H1 (cell line): ENCODE measurements around the gene PIANP. TPM values are rescaled to one million over a fixed set of nuclear protein-coding genes. Genes with fewer than 3 reads are reported as not detected.

Experiments used
- CTCF ChIA-PET: fragments of 300-600 bp; sonication (Branson Sonifier 250); formaldehyde crosslinking; loops from one replicate; lab custom pipeline; 2021; ENCODE audit not compliant: partially characterized antibody; lab: Charles Lee
- POLR2A ChIA-PET: fragments of 300-600 bp; sonication (Branson Sonifier 250); formaldehyde crosslinking; loops from one replicate; lab custom pipeline; 2021; ENCODE audit warnings: inconsistent platforms; ENCODE audit not compliant: partially characterized antibody; lab: Charles Lee
- DNase-seq, 2 experiments: peaks; one replicate each; pipeline versions ENCODE4 v3.0.0 to v3.0.0-alpha.2; 2010 to 2022; ENCODE audit warnings: low spot score in 2 of 2, low read depth in 1 of 2, mixed read lengths in 1 of 2
- FAIRE-seq: peaks from 2 replicates; lab custom pipeline; 2011; peaks lifted over from hg19 to GRCh38; lab: Jason Lieb, UNC
- H2AFZ ChIP-seq: 2 replicates; pipeline ENCODE4 v1.8.1; 2012; ENCODE audit warnings: low read length, inconsistent platforms
- H2AK5ac ChIP-seq: 2 replicates; pipeline ENCODE4 v1.6.1; 2013; ENCODE audit warnings: low read depth, low read length
- H2BK120ac ChIP-seq: replicated peaks from 2 replicates; pipeline ENCODE3; 2013; ENCODE audit warnings: low read depth, low read length, inconsistent platforms
- H2BK12ac ChIP-seq: 2 replicates; pipeline ENCODE4 v1.6.1; 2013; ENCODE audit warnings: low read depth, low read length
- H2BK15ac ChIP-seq: 2 replicates; pipeline ENCODE4 v1.6.1; 2013; ENCODE audit warnings: low read length
- H2BK20ac ChIP-seq: 2 replicates; pipeline ENCODE4 v1.6.1; 2013; ENCODE audit warnings: low read length
- H2BK5ac ChIP-seq: 2 replicates; pipeline ENCODE4 v1.6.1; 2013; ENCODE audit warnings: low read depth, low read length
- H3K14ac ChIP-seq: 2 replicates; pipeline ENCODE4 v1.6.1; 2013; ENCODE audit warnings: inconsistent platforms; ENCODE audit not compliant: insufficient read length
- H3K18ac ChIP-seq: 2 replicates; pipeline ENCODE4 v1.6.1; 2013; ENCODE audit warnings: low read length; ENCODE audit errors: extremely low read depth
- H3K23ac ChIP-seq: 2 replicates; pipeline ENCODE4 v1.6.1; 2013; ENCODE audit warnings: inconsistent platforms; ENCODE audit not compliant: insufficient read length
- H3K23me2 ChIP-seq: 2 replicates; pipeline ENCODE4 v1.6.1; 2013; ENCODE audit warnings: low read depth, low read length
- H3K27ac ChIP-seq: 2 replicates; pipeline ENCODE4 v1.6.1; 2011; ENCODE audit warnings: low read depth, low read length, inconsistent platforms
- H3K27me3 ChIP-seq, 4 experiments: replicated peaks in 1 of 4; 1 replicate in 1 of 4; 2 replicates in 3 of 4; pipeline versions ENCODE4 v1.6.1 to v1.8.1; 2011 to 2013; ENCODE audit warnings: low read length in 3 of 4, mild to moderate bottlenecking in 3 of 4, inconsistent platforms in 2 of 4, mixed read lengths in 2 of 4, moderate library complexity in 1 of 4; ENCODE audit not compliant: control insufficient read depth in 3 of 4, insufficient read depth in 3 of 4; ENCODE audit errors: extremely low read depth in 1 of 4
- H3K36me3 ChIP-seq, 4 experiments: 2 replicates each; pipeline versions ENCODE4 v1.6.1 to v1.8.1; 2011 to 2013; ENCODE audit warnings: mild to moderate bottlenecking in 4 of 4, low read length in 3 of 4, moderate library complexity in 2 of 4, control low read depth in 1 of 4, inconsistent platforms in 1 of 4; ENCODE audit not compliant: insufficient read depth in 4 of 4, control insufficient read depth in 2 of 4
- H3K4ac ChIP-seq: replicated peaks from 2 replicates; pipeline ENCODE3; 2013; ENCODE audit warnings: low read length, low read depth, mixed read lengths, inconsistent platforms; ENCODE audit not compliant: insufficient read length
- H3K4me1 ChIP-seq, 4 experiments: replicated peaks in 1 of 4; 1 replicate in 1 of 4; 2 replicates in 3 of 4; pipeline versions ENCODE4 v1.6.1 to v1.8.1; 2011 to 2013; ENCODE audit warnings: low read length in 3 of 4, inconsistent platforms in 2 of 4, mixed read lengths in 1 of 4; ENCODE audit not compliant: insufficient read depth in 4 of 4, control insufficient read depth in 3 of 4
- H3K4me2 ChIP-seq, 2 experiments: 2 replicates each; pipeline versions ENCODE4 v1.6.1 to v1.8.1; 2011 to 2013; ENCODE audit warnings: low read depth in 2 of 2, low read length in 2 of 2, control low read depth in 1 of 2, inconsistent platforms in 1 of 2, mild to moderate bottlenecking in 1 of 2; ENCODE audit not compliant: insufficient read depth in 1 of 2
- H3K4me3 ChIP-seq, 4 experiments: fragments of 200-600, 300-600 bp in 1 of 4; sonication (generic), shearing (Covaris generic), sonication (Bioruptor Twin) in 1 of 4; 2 replicates each; pipeline versions ENCODE4 v1.5.1 to v1.8.1; 2011 to 2016; ENCODE audit warnings: low read length in 4 of 4, low read depth in 3 of 4, control low read depth in 2 of 4, inconsistent platforms in 2 of 4, mild to moderate bottlenecking in 2 of 4, mixed read lengths in 1 of 4, moderate library complexity in 1 of 4; ENCODE audit not compliant: insufficient read depth in 2 of 4; ENCODE audit errors: extremely low read depth in 1 of 4
- H3K56ac ChIP-seq: replicated peaks from 2 replicates; pipeline ENCODE3; 2013; ENCODE audit warnings: low read depth, mild to moderate bottlenecking, mixed read lengths, low read length, inconsistent platforms; ENCODE audit not compliant: insufficient read length
- H3K79me1 ChIP-seq: 2 replicates; pipeline ENCODE4 v1.6.1; 2013; ENCODE audit warnings: low read depth, low read length, control low read depth
- H3K79me2 ChIP-seq, 2 experiments: 2 replicates each; pipeline versions ENCODE4 v1.6.1 to v1.8.1; 2012 to 2013; ENCODE audit warnings: low read length in 2 of 2, mild to moderate bottlenecking in 2 of 2, inconsistent platforms in 1 of 2; ENCODE audit not compliant: insufficient read depth in 2 of 2, control insufficient read depth in 1 of 2
- H3K9ac ChIP-seq, 4 experiments: replicated peaks in 1 of 4; 1 replicate in 1 of 4; 2 replicates in 3 of 4; pipeline versions ENCODE4 v1.6.1 to v1.8.1; 2011 to 2013; ENCODE audit warnings: low read depth in 3 of 4, low read length in 3 of 4, control low read depth in 2 of 4, mild to moderate bottlenecking in 2 of 4, moderate library complexity in 2 of 4, inconsistent platforms in 1 of 4; ENCODE audit errors: extremely low read depth in 1 of 4
- H3K9me3 ChIP-seq, 2 experiments: 2 replicates each; pipeline versions ENCODE4 v1.6.1 to v1.8.1; 2012 to 2013; ENCODE audit warnings: mild to moderate bottlenecking in 2 of 2, moderate library complexity in 2 of 2, control low read depth in 1 of 2, inconsistent platforms in 1 of 2, low read depth in 1 of 2, low read length in 1 of 2, mixed read lengths in 1 of 2; ENCODE audit not compliant: insufficient read depth in 2 of 2
- H4K20me1 ChIP-seq, 2 experiments: replicated peaks in 1 of 2; 2 replicates each; pipeline versions ENCODE3 to v1.8.1; 2011 to 2013; ENCODE audit warnings: inconsistent platforms in 2 of 2, low read length in 2 of 2, mild to moderate bottlenecking in 1 of 2; ENCODE audit not compliant: insufficient read depth in 2 of 2, control insufficient read depth in 1 of 2
- H4K5ac ChIP-seq: 2 replicates; pipeline ENCODE4 v1.6.1; 2013; ENCODE audit warnings: low read length, low read depth, mixed read lengths, inconsistent platforms; ENCODE audit not compliant: insufficient read length
- H4K8ac ChIP-seq: 2 replicates; pipeline ENCODE4 v1.8.0; 2013; ENCODE audit warnings: mild to moderate bottlenecking, moderate library complexity, low read length, inconsistent platforms; ENCODE audit not compliant: insufficient read depth; ENCODE audit errors: extremely low read depth
- H4K91ac ChIP-seq: replicated peaks from 2 replicates; pipeline ENCODE3; 2013; ENCODE audit warnings: low read length, mixed read lengths, inconsistent platforms; ENCODE audit not compliant: insufficient read length
- JUND ChIP-seq: IDR thresholded peaks from 2 replicates; pipeline ENCODE4 v1.6.1; 2011; ENCODE audit warnings: mild to moderate bottlenecking, improper control_type of control experiment, low read length
- KDM1A ChIP-seq: fragments of 200-600, 300-600 bp; sonication (generic); IDR thresholded peaks from 2 replicates; pipeline ENCODE4 v1.7.1; 2016; ENCODE audit warnings: mild to moderate bottlenecking, low read length, borderline replicate concordance
- SP4 ChIP-seq: IDR thresholded peaks from 2 replicates; pipeline ENCODE4 v1.6.1; 2012; ENCODE audit warnings: low read length, inconsistent platforms
- WGBS, 2 experiments: shearing (Covaris generic) in 1 of 2; methylation state at CpG; one replicate each; pipeline versions ENCODE4 v1.1.6 to v1.1.7; 2013 to 2015; ENCODE audit warnings: low lambda C conversion rate in 2 of 2, mixed read lengths in 2 of 2, inconsistent platforms in 1 of 2, low coverage in 1 of 2, missing lambda C conversion rate in 1 of 2; ENCODE audit not compliant: insufficient replicate concordance in 2 of 2, insufficient coverage in 1 of 2, insufficient read length in 1 of 2; ENCODE audit errors: extremely low coverage in 1 of 2, missing lambda C conversion rate in 1 of 2; 5-methylcytosine and 5-hydroxymethylcytosine counted together
- polyA plus RNA-seq, 7 experiments: library from polyadenylated mRNA; depleted of rRNA in 3 of 7; stranded (reverse) in 5 of 7; unstranded in 2 of 7; fragments of >200 nt in 5 of 7; fragments of 200-250 nt in 2 of 7; gene quantifications; 1 replicate in 5 of 7; 2 replicates in 1 of 7; 4 replicates in 1 of 7; pipeline versions ENCODE4 v1.2.1 to v1.2.3, GENCODE V29; 2011 to 2013; ENCODE audit warnings: missing spikeins in 2 of 7, mixed read lengths in 2 of 7
- total RNA-seq: library from RNA; stranded (reverse); fragmentation: NEBNext Ultra II Directional; extraction: Animal tissue kit (Norgen Biotek cat#: 25700); gene quantifications from 2 replicates; pipeline ENCODE4 v1.2.1, GENCODE V29; 2021

PIANP gene
- total and polyA plus RNA-seq, 2 of the 8 experiments (the other 6 are each of a cell fraction or from before 2014, with no cell fraction given) = 6.3 to 9.8 TPM

- Histone ChIP-seq H3K4me1 (peaks cover 0 to 12% (median 9%) of the 10 kb centered on the region in 4 experiments; a peak in 5 of 7 replicates), H3K79me2 (no peaks in the 10 kb centered on the region), H3K23me2 (peaks cover 14% of the 10 kb centered on the region), H4K5ac (peak overlapping the region; percentile 53), H3K36me3 (0 out of 8 replicates have a peak, but pooled peaks cover 0 to 3% (median 0%) of the 10 kb centered on the region in 4 experiments), H3K4me2 (peak overlapping the region; percentile 92 to 99), H3K27me3 (peaks cover 0 to 16% (median 14%) of the 10 kb centered on the region in 4 experiments; a peak in 6 of 7 replicates), H3K9ac (peak overlapping the region in 3 of 4 experiments; percentile 23 to 47 (median 25); a peak in 4 of 7 replicates), H2AK5ac (no peak overlapping the region), H2BK15ac (peak overlapping the region; percentile 97; the same call in 1 of the 2 replicates), H3K4me3 (peak overlapping the region; percentile 69 to 90 (median 70)), H4K8ac (peak overlapping the region; percentile 64; the same call in 1 of the 2 replicates), H3K4ac (no peak overlapping the region), H2BK120ac (peak overlapping the region; percentile 34), H2BK20ac (0 out of 2 replicates have a peak overlapping the region, but pooled peaks have one; percentile 48), H3K56ac (no peak overlapping the region), H4K20me1 (no peaks in the 10 kb centered on the region), H2BK5ac (no peak overlapping the region), H3K18ac (peak overlapping the region; percentile 90), H2AFZ (peak overlapping the region; percentile 95), H3K23ac (no peak overlapping the region), H4K91ac (no peak overlapping the region), H3K79me1 (no peaks in the 10 kb centered on the region; the same call in 1 of the 2 replicates), H3K9me3 (no peaks in the 10 kb centered on the region), H3K14ac (no peak overlapping the region), H3K27ac (no peak overlapping the region), H2BK12ac (peak overlapping the region; percentile 72)
- ChIA-PET POLR2A (interaction anchor here (0.8 to 0.9 kb wide), 3 partner anchors 12 to 223 kb away, joined by 3 read pairs; partner anchors contain the start of gene ZNF384), CTCF (no interaction called here)
- 38% methylated on average over 13 of the region's 13 CpGs; no CpG with 5 or more reads in 1 of the 2 experiments for WGBS, 2 experiments
- FAIRE-seq (no peak), DNase-seq (no peak)
- TF ChIP-seq SP4 = no peak
- TF ChIP-seq KDM1A = peak; percentile 93
- TF ChIP-seq JUND = peak; percentile 73
These were observed 608 bp upstream of the PIANP start for GRCh38 chr12:6701078-6701768.
